GM21723 (cell line): Measurements from ENCODE around the gene VPS35L.
"Not testable (repeated sequence)": the region's sequence is repeated elsewhere in the genome, so short reads cannot be mapped to it uniquely, and the experiment has no call there.

Experiments used
- ATAC-seq: cut with Tn5 transposase; IDR thresholded peaks from one replicate; pipeline ENCODE4 v1.9.1; 2021; ENCODE audit warnings: mild to moderate bottlenecking, moderate library complexity; ENCODE audit not compliant: unreplicated experiment

Gene VPS35L

GRCh38 chr16:19708296-19709205 is 153.0 kb downstream of the VPS35L start:
- ATAC-seq = no peak

GRCh38 chr16:19709381-19710136 is 154.1 kb downstream of the VPS35L start:
- ATAC-seq = no peak

GRCh38 chr16:19710191-19710908 is 154.8 kb downstream of the VPS35L start:
- ATAC-seq = no peak

GRCh38 chr16:19710991-19711545 is 155.6 kb downstream of the VPS35L start:
- ATAC-seq = no peak

GRCh38 chr16:19711643-19712042 is 156.1 kb downstream of the VPS35L start:
- no peak for ATAC-seq

GRCh38 chr16:19712418-19713058 is 157.0 kb downstream of the VPS35L start:
- no peak for ATAC-seq

- no peak for ATAC-seq
These were observed 158.2 kb downstream of the VPS35L start for GRCh38 chr16:19713697-19714096.

DNA sequence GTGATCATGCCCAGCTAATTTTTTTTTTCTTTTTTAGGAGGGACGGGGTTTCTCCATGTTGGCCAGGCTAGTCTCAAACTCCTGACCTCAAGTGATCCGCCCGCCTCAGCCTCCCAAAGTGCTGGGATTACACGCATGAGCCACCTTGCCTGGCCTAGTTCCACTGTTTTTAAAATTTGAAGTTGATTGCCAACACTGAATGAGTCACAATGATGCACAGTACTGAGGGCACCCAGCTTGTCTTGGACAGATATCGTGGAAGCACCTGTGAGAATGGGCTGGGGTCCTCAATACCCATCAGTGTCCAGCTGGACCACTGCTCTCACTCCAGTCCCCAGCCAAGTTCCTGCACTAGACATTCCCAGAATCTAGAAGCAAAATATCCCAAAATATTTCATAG is 160.1 kb downstream of the VPS35L start:
- no peak for ATAC-seq

- ATAC-seq = no peak
These were observed 160.7 kb downstream of the VPS35L start for GRCh38 chr16:19716183-19716582.

GRCh38 chr16:19716728-19717127 is 161.2 kb downstream of the VPS35L start:
- ATAC-seq = not testable (repeated sequence)

DNA sequence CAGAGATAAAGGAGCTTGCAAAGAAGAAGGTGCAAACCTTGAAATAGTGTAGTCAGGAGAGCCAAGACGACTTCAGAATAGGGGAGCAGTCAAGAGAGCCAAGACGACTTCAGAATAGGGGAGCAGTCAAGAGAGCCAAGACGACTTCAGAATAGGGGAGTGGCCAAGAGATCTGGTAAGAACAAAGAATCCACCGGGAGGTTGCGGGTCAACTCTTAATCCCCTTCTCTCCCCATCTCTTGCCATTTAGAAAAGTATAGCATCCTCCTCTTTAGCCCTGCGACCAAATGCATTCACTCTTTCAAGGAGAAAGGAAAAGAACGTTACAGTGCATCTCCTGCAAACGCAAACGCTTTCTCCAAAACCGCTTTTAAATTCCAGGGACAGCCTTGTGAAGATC is 161.8 kb downstream of the VPS35L start:
- no peak for ATAC-seq

GRCh38 chr16:19717741-19718623 is 162.5 kb downstream of the VPS35L start, which contains the start of the genes IQCK and KNOP1:
TSS of gene IQCK (plus strand) at chr16:19718271. CDS start at chr16:19718307, 36 bp downstream.
TSS of gene KNOP1 (minus strand) at chr16:19718227. CDS start at chr16:19715035, 3,192 bp downstream.
- peak; percentile 94 for ATAC-seq

DNA sequence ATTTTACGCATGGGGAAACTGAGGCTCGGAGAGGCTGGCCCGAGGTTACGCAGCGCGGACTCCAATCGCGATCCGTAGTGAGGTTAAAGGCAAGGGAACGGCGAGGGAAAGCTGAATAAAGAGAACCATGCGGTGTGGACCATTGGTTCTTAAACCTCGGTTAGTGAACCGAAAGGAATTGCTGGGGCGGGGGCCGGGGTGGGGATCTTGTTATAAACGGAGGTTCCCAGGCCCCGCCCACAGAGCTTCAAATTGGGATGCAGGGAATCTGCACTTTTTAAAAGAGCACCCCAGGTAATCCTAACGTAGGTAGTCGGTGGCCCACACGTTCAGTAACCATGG is 163.1 kb downstream of the VPS35L start:
- ATAC-seq = peak; percentile 10

DNA sequence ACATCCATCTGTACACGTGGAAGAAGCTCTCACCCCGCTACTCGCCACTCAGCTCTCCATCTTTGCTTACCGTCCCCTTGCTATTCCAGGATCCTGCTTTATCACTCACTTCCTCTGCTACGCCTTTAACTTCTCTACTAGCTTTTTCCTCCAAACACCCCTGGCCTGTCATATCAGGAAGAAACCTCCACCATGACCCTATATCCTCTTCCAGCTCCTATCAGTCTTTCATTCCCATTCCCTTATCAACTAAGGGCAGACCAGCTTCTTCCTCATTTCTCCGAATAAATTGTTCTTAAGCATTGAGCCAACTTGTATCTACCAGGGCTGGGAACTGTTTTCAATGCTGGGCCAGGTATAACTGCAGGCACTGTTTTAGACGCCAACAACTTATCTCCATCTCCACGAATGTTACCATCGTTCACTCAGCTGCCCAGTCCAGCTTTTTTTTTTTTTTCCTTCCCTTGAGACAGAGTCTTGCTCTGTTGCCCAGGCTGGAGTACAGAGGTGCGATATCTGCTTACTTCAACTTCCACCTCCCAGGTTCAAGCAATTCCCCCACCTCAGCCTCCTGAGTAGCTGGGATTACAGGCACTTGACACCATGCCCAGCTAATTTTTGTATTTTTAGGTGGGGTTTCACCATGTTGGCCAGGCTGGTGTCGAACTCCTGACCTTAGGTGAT is 166.9 kb downstream of the VPS35L start:
- ATAC-seq = no peak

DNA sequence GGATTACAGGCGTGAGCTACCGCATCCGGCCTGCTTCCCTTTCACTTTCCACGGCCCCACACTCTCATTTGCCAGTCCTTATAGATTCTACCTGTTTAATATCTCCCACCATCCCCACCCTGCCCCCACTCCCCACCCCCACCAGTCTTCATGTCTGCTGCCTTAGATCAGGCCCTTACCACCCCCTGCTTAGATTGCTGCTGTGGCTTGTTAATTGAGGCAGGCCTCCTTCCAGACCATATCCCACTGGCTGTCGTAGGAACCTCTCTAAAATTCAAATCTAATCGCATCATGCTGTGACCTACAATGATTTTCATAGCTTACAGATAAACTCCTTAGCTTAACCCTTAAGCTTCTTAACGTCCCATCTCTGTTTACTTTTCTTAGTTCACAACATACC is 167.5 kb downstream of the VPS35L start:
- no peak for ATAC-seq

GRCh38 chr16:19728636-19728965 is 173.1 kb downstream of the VPS35L start:
- no peak for ATAC-seq

DNA sequence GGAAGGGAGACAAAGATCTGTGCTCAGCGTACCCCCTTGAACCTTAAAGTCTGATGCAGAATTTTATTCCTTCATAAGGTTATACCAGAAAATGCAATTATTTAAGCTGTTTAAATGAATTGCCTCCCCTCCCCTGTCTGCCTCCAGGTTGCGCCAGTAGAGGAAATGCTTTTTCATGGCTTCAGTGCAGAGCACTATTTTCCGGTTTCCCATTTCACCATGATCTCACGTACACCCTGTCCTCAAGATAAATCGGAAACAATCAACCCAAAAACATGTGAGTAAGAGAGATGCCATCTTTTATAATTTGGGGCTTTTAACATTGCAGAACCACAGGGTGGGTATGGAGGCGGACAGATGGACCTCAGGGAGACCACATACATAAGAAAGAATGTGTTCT is 178.0 kb downstream of the VPS35L start:
- ATAC-seq = no peak

DNA sequence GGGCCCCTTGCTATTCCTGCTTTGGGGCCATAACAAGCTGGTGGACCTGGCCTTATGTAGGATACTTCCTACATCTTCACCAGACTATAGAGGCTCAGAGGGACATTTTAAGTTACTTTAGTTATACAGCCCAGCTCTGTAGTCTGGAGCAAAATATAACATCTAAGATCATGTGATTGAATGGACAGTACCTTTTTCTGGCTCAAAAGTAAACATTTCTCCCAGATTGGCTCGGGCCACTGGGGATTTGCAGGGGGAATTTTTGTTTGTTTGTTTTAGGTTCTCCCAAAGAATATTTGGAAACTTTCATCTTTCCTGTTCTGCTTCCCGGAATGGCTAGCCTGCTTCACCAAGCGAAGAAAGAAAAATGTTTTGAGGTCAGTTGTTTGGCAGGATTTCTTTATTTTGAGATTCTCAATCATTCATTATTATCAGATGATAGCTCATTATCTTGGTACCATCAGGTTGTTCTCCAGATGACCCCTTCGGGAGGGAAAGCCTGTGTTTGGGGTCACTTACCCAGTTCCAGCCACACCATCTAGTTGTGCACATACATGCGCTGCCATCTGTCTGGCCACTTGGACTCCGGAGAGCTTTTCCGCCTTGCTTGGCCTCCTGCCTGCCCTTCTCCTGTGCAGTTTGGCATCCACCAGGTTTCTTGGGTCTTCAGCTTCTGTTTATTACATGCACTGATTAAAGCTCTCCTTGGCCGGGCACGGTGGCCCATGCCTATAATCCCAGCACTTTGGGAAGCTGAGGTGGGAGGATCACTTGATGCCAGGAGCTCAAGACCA is 179.8 kb downstream of the VPS35L start:
- ATAC-seq = no peak
